ENCODE measurements around the gene STOML1.
A peak's percentile ranks its signal among the peaks of the same experiment; 100 is the strongest.

The STOML1 gene

DNA sequence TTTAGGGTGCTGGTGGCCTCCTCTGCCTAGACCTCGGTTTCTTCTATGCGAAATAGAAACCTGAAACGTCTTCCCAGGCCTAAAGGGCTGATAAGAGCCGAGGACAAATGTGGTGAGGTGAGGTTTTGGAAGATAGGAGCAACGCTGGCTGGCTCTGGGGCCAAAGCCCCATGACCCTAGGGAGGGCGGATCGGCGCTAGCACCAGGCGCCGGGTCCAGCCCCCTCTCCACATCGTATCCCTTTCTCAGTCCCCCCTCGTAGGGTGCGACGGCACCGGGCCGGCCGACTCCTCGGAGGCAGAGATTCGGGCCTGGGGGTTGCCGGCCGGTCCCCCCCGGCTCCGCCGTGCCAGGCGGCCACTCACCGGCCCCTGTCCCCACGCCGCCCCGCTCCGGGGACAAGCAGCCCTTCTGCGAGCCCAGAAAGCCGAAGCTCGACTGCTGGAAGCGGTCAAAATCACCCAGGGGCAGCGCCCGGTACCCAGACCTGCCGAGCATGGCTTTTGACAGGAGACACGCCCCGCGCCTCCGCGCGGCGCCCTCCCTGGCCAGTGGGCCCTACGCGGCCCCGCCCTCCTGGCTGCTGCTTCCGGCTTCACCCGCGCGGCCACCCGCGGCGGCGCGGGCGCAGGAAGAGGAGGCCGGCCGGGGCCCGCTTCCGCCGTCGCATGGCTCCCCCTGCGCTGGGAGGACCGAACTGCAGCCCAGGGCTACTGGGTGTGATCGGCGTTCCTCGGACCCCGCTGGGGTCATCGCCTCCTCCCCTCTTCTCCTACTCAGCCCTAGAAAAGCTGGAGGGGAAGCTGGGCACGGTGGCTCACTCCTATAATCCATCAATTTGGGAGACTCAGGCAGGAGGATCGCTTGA lies at the start of gene STOML1:
Gene STOML1 (minus strand): TSS at position 570 of the 868 bp plus-strand sequence. CDS start 72 bp downstream, at position 498.
- FAIRE-seq = no peak
- peak; percentile 70 for TF ChIP-seq POLR2A (IDR thresholded peaks at IDR 0.05; ENCODE audit: low read depth, low read length)
- peak; percentile 44 for DNase-seq (ENCODE audit: insufficient read length, low spot score)

DNA sequence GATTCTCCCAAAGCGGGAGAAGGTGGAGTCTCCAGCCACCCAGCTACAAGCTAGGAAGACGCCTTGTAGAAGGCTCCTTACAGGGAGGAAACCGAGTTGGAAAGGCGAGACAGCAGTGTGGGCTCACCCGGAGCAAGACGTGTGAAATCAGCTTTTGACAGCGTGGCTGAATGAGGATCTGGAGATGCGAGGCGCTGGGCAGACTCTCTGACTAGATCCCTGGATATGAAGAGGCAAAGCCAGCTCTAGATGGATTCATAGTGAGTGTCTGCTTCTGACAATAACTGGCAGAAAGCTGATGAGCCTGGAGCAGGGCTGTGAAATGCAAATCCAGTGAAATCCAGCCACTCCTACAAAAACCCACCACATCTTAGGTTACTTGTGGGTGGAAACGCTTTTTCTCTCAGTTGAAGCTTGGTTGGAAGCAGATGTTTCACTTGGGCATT lies 49.2 kb upstream of the STOML1 start:
- FAIRE-seq = no peak
- DNase-seq (ENCODE audit: insufficient read length, low spot score) = no peak

GRCh38 chr15:74040109-74040850 lies 48.2 kb upstream of the STOML1 start:
- peak; percentile 78 for DNase-seq (ENCODE audit: insufficient read length, low spot score)
- no peak for TF ChIP-seq POLR2A (IDR thresholded peaks at IDR 0.05; ENCODE audit: low read depth, low read length)
- no peak for FAIRE-seq

More for the DNA sequence above, 49.2 kb upstream of the STOML1 start:
- no peak for TF ChIP-seq POLR2A (IDR thresholded peaks at IDR 0.05; ENCODE audit: low read depth, low read length)

DNA sequence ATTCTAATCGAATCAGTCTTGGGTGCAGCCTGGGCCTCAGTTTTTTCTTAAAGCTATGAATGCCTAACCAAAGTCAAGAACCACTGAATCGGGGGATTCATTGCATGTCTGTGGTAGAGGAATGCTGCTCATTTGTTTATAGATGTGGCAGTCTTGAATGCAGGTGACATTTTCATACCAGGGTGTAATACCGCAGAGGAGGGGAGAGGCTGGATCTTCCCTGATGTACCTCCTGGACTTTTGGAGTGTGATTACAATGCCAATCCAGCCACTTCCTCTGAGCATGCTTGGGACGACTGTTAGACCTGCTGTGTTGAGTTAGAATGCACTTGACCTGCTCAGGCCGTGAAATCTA lies 47.5 kb upstream of the STOML1 start:
- no peak for DNase-seq (ENCODE audit: insufficient read length, low spot score)
- TF ChIP-seq POLR2A (IDR thresholded peaks at IDR 0.05; ENCODE audit: low read depth, low read length) = no peak
- FAIRE-seq = no peak

DNA sequence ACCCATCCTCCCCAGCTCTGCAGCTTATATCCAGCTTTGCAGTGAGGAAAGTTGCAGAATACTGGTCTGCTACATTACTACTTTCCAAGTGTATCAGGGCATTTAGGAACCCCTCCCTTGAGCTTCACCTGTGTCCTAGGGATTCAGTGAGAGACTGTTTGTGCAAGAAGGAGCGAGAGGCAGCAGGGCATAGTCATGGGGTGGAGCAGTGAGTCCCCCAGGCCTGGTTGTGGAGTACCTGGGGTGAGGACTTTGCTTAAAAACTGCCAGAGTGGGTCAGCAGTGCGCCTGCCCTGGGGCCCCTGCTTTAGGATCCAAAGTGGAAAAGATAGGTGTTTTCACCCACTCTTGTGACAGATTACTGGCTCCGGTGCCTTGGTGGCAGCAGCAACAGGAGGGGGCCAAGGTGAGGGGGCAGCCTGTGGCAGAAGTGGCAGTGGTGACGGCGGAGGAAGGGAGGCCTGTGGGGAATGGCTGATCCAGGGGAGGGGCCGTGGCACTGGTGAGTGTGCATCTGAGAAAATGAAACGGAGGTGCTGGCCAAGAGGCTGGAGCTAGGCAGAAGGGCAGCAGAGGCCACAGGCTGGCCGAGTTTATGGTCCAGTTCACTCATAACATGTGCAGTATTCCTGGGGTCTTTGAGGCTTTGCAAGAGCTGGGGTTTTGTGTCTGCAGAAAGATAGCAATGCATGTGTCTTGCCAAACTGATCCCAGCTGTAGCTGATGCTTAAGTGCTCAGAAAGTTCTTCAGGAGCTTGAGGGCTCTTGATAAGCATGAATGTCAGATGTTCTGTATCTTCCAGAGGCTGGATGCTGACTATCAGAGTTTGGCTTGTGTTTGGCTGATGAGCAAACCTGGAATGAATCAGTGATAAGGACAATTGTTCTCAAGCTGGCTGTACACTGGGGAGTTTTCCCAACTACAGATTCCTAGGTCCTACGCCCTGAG lies 46.9 kb upstream of the STOML1 start:
- no peak for DNase-seq (ENCODE audit: insufficient read length, low spot score)
- FAIRE-seq = no peak
- TF ChIP-seq POLR2A (IDR thresholded peaks at IDR 0.05; ENCODE audit: low read depth, low read length) = no peak

DNA sequence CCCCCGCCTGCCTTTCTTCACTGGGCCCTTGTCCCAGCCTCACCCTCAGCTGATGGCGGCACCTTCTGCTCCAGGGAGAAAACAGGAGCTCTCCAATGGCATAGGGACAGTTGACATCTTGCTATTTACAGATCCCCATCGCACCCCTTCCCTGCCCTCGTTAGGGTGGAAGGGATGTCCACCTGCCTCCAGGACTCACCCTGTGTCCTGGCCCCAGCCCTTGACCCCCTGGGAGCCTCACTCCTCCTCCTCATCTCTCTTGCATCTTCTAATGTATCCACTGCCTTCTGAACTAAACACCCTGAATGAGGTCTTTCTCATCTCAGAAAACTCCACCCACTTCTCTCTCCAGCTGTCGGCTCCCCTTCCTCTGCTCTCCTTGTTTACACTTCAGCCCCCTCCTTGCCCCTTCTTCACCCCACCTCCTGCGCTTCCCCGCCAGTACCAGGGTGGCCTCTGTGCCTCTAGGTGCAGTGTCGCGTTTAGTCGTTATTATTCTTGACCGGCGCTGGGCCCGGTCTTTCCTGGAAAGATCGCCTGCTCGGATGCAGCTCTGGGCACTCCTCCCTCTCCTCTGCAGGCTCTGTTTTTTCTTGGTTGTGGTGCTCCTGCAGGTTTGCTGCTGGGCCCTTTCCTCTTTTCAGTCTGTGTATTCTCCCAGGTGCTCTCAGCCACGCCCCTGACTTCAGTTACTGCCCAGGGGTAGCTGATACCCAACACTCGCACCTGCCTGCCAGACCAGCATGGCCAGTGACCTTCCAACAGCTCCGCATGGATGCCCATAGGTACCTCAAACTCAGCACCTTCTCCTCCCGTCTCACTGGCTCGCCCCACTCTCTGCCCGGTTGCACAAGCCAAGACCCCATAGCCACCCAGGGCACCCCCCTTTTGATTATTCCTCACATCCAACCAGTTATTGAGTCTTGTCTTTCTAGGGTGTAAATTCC lies 45.3 kb upstream of the STOML1 start:
- no peak for FAIRE-seq
- no peak for TF ChIP-seq POLR2A (IDR thresholded peaks at IDR 0.05; ENCODE audit: low read depth, low read length)

GRCh38 chr15:74036271-74037170 lies 44.4 kb upstream of the STOML1 start:
- DNase-seq (ENCODE audit: insufficient read length, low spot score) (peak; percentile 49), FAIRE-seq (no peak)
- TF ChIP-seq POLR2A (IDR thresholded peaks at IDR 0.05; ENCODE audit: low read depth, low read length) = 0 out of 2 replicates have a peak, but pooled peaks have one; percentile 3

More for the DNA sequence above, 45.3 kb upstream of the STOML1 start:
- no peak for DNase-seq (ENCODE audit: insufficient read length, low spot score)

DNA sequence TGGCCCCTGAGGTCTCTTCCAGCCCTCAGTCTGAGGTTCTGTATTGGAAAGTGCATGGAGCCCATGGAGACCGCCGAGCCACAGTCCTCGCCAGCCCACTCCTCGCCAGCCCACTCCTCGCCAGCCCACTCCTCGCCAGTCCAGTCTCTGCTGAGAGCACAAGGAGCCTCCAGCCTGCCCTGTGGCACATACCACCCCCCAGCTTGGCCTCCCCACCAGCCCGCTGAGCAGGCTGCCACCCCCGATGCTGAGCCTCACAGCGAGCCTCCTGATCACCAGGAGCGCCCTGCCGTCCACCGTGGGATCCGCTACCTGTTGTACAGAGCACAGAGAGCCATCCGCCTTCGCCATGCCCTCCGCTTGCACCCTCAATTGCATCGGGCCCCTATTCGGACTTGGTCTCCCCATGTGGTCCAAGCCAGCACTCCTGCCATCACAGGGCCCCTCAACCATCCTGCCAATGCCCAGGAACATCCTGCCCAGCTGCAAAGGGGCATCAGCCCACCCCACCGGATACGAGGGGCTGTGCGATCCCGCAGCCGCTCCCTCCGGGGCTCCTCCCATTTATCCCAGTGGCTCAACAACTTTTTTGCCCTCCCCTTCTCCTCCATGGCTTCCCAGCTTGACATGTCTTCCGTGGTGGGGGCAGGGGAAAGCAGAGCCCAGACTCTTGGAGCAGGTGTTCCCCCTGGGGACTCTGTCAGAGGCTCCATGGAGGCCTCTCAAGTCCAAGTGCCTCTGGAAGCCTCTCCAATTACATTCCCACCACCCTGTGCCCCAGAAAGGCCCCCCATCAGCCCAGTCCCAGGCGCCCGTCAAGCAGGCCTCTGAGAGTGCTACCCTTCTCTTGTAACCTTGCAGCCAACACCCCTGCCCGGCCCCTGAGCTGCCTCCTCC lies 43.3 kb upstream of the STOML1 start:
- FAIRE-seq (no peak), DNase-seq (ENCODE audit: insufficient read length, low spot score) (no peak)
- no peak for TF ChIP-seq POLR2A (IDR thresholded peaks at IDR 0.05; ENCODE audit: low read depth, low read length)

DNA sequence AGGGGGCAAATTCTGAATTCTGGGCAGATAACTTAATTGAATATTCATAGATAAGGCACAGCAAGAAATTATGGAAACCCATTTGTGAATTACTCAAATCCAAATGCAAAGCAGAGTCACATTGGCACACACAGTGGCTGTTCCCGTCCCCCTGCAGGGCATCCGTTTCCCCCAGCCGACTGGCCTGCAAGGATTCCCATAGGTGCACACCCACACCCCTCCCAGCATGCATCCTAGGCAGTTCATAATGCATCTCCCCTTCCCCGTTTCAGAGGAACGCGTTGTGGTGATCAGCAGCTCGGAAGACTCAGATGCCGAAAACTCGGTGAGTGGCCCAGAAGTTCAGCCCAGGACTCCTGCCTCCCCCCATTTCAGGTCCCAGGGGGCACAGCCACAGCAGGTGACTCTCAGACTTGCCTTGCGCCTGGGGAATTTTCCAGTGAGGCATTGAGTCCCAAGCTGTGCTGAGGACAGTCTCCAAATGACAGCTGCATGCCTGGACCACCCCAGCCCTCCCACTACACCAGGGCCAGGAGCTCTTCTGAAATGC lies 42.2 kb upstream of the STOML1 start:
- DNase-seq (ENCODE audit: insufficient read length, low spot score) (no peak), FAIRE-seq (no peak)
- no peak for TF ChIP-seq POLR2A (IDR thresholded peaks at IDR 0.05; ENCODE audit: low read depth, low read length)
